PC-9 (cell line): ENCODE data around the gene SGCE.

Experiments used
- EZH2 ChIP-seq: fragments of 200-600 bp; sonication (generic); IDR thresholded peaks from 2 replicates; pipeline ENCODE4 v1.8.0; 2017; ENCODE audit warnings: antibody characterized with exemption, low read depth
- TF ChIP-seq, protein P1 (sequence below): fragments of 200-600 bp; sonication (generic); conservative IDR thresholded peaks from 2 replicates; pipeline ENCODE4 v1.6.1; 2017; ENCODE audit warnings: mixed run types, antibody characterized with exemption, mild to moderate bottlenecking, moderate library complexity

DNA sequence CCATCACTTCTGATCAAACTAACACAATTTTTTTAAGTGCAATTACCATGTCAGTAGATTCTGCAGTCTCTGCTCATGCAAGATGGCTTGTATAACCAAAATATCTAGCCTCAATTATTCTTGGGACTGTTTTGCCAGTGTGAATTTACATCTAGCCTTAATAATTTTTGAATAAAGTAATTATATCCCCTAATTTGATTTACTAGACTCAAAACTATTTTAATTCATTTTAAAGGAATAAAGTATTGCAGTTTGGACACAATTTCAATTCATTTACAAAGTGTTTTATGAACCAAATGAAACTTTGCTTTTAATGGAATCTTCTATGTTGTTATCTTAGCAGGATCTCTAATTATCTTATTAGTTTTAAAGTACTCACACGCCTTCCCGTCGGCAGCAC, 55.7 kb downstream of the SGCE start:
- no peak for TF ChIP-seq EZH2
- TF ChIP-seq, protein P1, sequence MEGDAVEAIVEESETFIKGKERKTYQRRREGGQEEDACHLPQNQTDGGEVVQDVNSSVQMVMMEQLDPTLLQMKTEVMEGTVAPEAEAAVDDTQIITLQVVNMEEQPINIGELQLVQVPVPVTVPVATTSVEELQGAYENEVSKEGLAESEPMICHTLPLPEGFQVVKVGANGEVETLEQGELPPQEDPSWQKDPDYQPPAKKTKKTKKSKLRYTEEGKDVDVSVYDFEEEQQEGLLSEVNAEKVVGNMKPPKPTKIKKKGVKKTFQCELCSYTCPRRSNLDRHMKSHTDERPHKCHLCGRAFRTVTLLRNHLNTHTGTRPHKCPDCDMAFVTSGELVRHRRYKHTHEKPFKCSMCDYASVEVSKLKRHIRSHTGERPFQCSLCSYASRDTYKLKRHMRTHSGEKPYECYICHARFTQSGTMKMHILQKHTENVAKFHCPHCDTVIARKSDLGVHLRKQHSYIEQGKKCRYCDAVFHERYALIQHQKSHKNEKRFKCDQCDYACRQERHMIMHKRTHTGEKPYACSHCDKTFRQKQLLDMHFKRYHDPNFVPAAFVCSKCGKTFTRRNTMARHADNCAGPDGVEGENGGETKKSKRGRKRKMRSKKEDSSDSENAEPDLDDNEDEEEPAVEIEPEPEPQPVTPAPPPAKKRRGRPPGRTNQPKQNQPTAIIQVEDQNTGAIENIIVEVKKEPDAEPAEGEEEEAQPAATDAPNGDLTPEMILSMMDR, result no peak
